Caco-2 (cell line): ENCODE data around the gene COX10. TPM values are rescaled to one million over a fixed set of nuclear protein-coding genes. Genes with fewer than 3 reads are reported as not detected.

Experiments used
- BruUV-seq: library from RNA; stranded (reverse); fragments of 400-500 nt; replicated peaks from 2 replicates; lab custom pipeline; 2021; lab: Mats Ljungman, UMichigan
- CTCF ChIA-PET: fragments of 300-600 bp; sonication (Branson Sonifier 250); formaldehyde crosslinking; loops from one replicate; lab custom pipeline; 2022; ENCODE audit warnings: antibody characterized with exemption; lab: Charles Lee
- POLR2A ChIA-PET: fragments of 300-600 bp; sonication (Branson Sonifier 250); formaldehyde crosslinking; loops from one replicate; lab custom pipeline; 2022; ENCODE audit warnings: antibody characterized with exemption; lab: Charles Lee
- DNase-seq, 2 experiments: peaks; one replicate each; pipeline versions ENCODE4 v3.0.0 to v3.0.0-alpha.2; 2020 to 2022
- H3K27me3 ChIP-seq: replicated peaks from 2 replicates; pipeline ENCODE4 v1.6.0; 2011; ENCODE audit warnings: low read length; ENCODE audit not compliant: control insufficient read depth, insufficient read depth
- H3K36me3 ChIP-seq: 2 replicates; pipeline ENCODE4 v1.5.1; 2011; ENCODE audit warnings: low read length; ENCODE audit not compliant: control insufficient read depth, insufficient read depth
- H3K4me1 ChIP-seq: fragments of 250-450 bp; sonication (Bioruptor Pico); 2 replicates; pipeline ENCODE4 v1.5.1; 2020; ENCODE audit warnings: mild to moderate bottlenecking
- H3K4me3 ChIP-seq: 2 replicates; pipeline ENCODE4 v1.5.1; 2011; ENCODE audit warnings: low read depth, mild to moderate bottlenecking, control low read depth, low read length
- H3K9me3 ChIP-seq: fragments of 250-450 bp; sonication (Bioruptor Pico); 2 replicates; pipeline ENCODE4 v1.5.1; 2020; ENCODE audit warnings: mild to moderate bottlenecking, moderate library complexity
- H3K27ac Mint-ChIP-seq: one replicate; pipeline ENCODE4 v1.8.0; 2022; ENCODE audit warnings: mixed read lengths; ENCODE audit not compliant: unreplicated experiment
- H3K27me3 Mint-ChIP-seq: one replicate; pipeline ENCODE4 v1.8.0; 2022; ENCODE audit warnings: mixed read lengths; ENCODE audit not compliant: insufficient read depth, unreplicated experiment
- H3K36me3 Mint-ChIP-seq: one replicate; pipeline ENCODE4 v1.8.0; 2022; ENCODE audit warnings: mild to moderate bottlenecking, mixed read lengths; ENCODE audit not compliant: insufficient read depth, unreplicated experiment
- H3K4me1 Mint-ChIP-seq: one replicate; pipeline ENCODE4 v1.8.0; 2022; ENCODE audit warnings: low read depth, mixed read lengths; ENCODE audit not compliant: unreplicated experiment
- H3K4me3 Mint-ChIP-seq: one replicate; pipeline ENCODE4 v1.8.0; 2022; ENCODE audit warnings: mild to moderate bottlenecking, moderate library complexity, mixed read lengths; ENCODE audit not compliant: unreplicated experiment
- H3K9me3 Mint-ChIP-seq: one replicate; pipeline ENCODE4 v1.8.0; 2022; ENCODE audit warnings: mixed read lengths; ENCODE audit not compliant: unreplicated experiment
- CTCF ChIP-seq, 2 experiments: fragments of 200-600 bp in 1 of 2; IDR thresholded peaks; 1 replicate in 1 of 2; 2 replicates in 1 of 2; pipeline versions ENCODE4 v1.5.1 to v1.8.0; 2011 to 2022; ENCODE audit warnings: antibody characterized with exemption in 1 of 2, control low read depth in 1 of 2, inconsistent platforms in 1 of 2, low read depth in 1 of 2, low read length in 1 of 2, mild to moderate bottlenecking in 1 of 2, moderate library complexity in 1 of 2; ENCODE audit not compliant: insufficient read depth in 1 of 2, severe bottlenecking in 1 of 2, unreplicated experiment in 1 of 2
- intact Hi-C: fragments of 100-400 bp; cut with micrococcal nuclease; formaldehyde crosslinking; loops from one replicate; pipeline ENCODE4 v1.10.0; 2022; ENCODE audit not compliant: unreplicated experiment
- total RNA-seq: library from RNA; stranded (reverse); gene quantifications from 2 replicates; pipeline ENCODE4 v1.2.3, GENCODE V29; 2022

Gene COX10
- total RNA-seq, 1 experiment from 2014 or later, result 13.5 TPM

DNA sequence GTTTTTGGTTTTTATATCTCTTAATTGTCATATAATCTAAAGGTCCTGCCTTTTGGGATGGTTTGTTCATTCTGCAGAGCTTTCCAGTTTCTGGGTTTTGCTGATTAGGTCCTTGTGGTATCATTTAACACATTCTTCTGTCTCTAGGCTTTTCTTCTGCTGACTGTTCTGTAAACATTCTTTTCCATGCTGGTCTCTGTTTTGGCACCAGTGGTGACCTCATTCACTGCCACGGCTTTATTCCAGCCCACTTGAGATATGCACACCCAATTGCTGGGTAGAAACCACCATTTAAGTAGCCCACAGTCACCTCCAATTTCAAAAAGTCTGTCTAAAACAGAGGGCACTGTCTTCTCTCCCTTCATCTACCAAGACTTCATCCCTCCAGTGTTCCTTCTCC lies 31.1 kb upstream of the COX10 start:
- H3K4me1 Mint-ChIP-seq, result peaks cover 6% of the 10 kb centered on the region
- POLR2A ChIA-PET, result no interaction called here
- no peak overlapping the region for H3K4me3 Mint-ChIP-seq
- H3K4me1 ChIP-seq, result no peaks in the 10 kb centered on the region
- CTCF ChIA-PET, result no interaction called here
- H3K27me3 Mint-ChIP-seq, result no peaks in the 10 kb centered on the region
- H3K36me3 Mint-ChIP-seq, result peaks cover 6% of the 10 kb centered on the region
- no peak for DNase-seq
- BruUV-seq, result no TSS peak
- no peak overlapping the region for H3K4me3 ChIP-seq
- no peak overlapping the region for H3K27ac Mint-ChIP-seq
- H3K36me3 ChIP-seq, result no peaks in the 10 kb centered on the region
- no peak for TF ChIP-seq CTCF (IDR thresholded peaks at IDR 0.05; ENCODE audit: insufficient read depth in 1 of 2, low read depth in 1 of 2, low read length in 1 of 2, severe bottlenecking in 1 of 2, unreplicated experiment in 1 of 2)
- intact Hi-C loops, result no loop called here
- H3K9me3 Mint-ChIP-seq, result no peaks in the 10 kb centered on the region
- no peaks in the 10 kb centered on the region for H3K27me3 ChIP-seq
- no peaks in the 10 kb centered on the region for H3K9me3 ChIP-seq

DNA sequence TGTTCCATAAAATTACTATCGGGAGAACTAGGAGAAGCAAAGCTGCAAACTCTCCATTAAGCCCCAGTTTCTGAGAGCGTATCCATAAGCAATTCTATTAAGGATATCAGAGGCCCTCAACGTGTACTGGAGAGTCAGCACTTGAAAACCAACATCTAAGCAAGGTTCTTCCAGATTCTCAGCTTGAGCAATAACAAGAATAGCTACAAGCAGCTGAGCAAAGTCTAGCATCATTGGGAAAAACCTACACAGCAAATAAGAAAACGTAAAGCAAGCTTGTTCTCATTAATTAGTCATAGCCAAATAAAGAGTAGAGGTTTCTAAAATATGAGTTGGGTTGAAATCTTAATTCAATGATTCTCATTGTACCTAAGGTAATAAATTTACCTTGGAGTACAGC lies 26.9 kb upstream of the COX10 start:
- no peaks in the 10 kb centered on the region for H3K36me3 ChIP-seq

DNA sequence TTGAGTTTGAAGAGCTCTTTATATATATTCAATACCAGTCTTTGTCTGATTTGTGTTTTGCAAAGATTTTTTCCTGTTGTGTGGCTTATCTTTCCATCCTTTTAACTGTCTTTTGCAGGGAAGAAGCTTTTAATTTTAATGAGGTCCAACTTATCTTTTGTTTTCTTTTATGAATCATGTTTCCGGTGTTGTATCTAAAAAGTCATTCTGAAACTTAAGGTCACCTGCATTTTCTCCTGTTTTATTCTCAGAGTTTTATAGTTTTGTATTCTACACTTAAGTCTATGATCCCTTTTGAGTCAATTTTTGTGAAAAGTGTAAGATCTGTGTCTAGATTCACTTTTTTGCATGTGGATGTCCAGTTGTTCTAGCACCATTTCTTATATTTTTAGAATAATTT lies 24.6 kb upstream of the COX10 start:
- no peaks in the 10 kb centered on the region for H3K4me1 ChIP-seq
- no peaks in the 10 kb centered on the region for H3K36me3 ChIP-seq
- no peaks in the 10 kb centered on the region for H3K4me1 Mint-ChIP-seq
- H3K4me3 ChIP-seq, result no peak overlapping the region
- CTCF ChIA-PET, result no interaction called here
- TF ChIP-seq CTCF (IDR thresholded peaks at IDR 0.05; ENCODE audit: insufficient read depth in 1 of 2, low read depth in 1 of 2, low read length in 1 of 2, severe bottlenecking in 1 of 2, unreplicated experiment in 1 of 2), result no peak
- no peaks in the 10 kb centered on the region for H3K9me3 ChIP-seq
- H3K36me3 Mint-ChIP-seq, result no peaks in the 10 kb centered on the region
- H3K4me3 Mint-ChIP-seq, result no peak overlapping the region
- BruUV-seq, result no TSS peak
- intact Hi-C loops, result no loop called here
- H3K27ac Mint-ChIP-seq, result no peak overlapping the region
- no peaks in the 10 kb centered on the region for H3K27me3 ChIP-seq
- no peaks in the 10 kb centered on the region for H3K27me3 Mint-ChIP-seq
- no peak for DNase-seq
- H3K9me3 Mint-ChIP-seq, result no peaks in the 10 kb centered on the region
- POLR2A ChIA-PET, result no interaction called here

More for the DNA sequence above, 26.9 kb upstream of the COX10 start:
- Histone ChIP-seq H3K4me1 (no peaks in the 10 kb centered on the region), H3K4me3 (no peak overlapping the region), H3K27me3 (no peaks in the 10 kb centered on the region), H3K9me3 (no peaks in the 10 kb centered on the region)
- BruUV-seq, result no TSS peak
- no peak overlapping the region for H3K27ac Mint-ChIP-seq
- no peak for TF ChIP-seq CTCF (IDR thresholded peaks at IDR 0.05; ENCODE audit: insufficient read depth in 1 of 2, low read depth in 1 of 2, low read length in 1 of 2, severe bottlenecking in 1 of 2, unreplicated experiment in 1 of 2)
- intact Hi-C loops, result no loop called here
- peaks cover 6% of the 10 kb centered on the region for H3K4me1 Mint-ChIP-seq
- DNase-seq, result no peak
- H3K4me3 Mint-ChIP-seq, result no peak overlapping the region
- ChIA-PET CTCF (no interaction called here), POLR2A (no interaction called here)
- H3K9me3 Mint-ChIP-seq, result no peaks in the 10 kb centered on the region
- H3K27me3 Mint-ChIP-seq, result no peaks in the 10 kb centered on the region
- H3K36me3 Mint-ChIP-seq, result no peaks in the 10 kb centered on the region
